Measurements from ENCODE around the gene CDH23. TPM values are rescaled to one million over a fixed set of nuclear protein-coding genes. Genes with fewer than 3 reads are reported as not detected.

CDH23 gene
- total and polyA plus RNA-seq, 8 donors: 3.4 to 64.6 (median 9.9) TPM

DNA sequence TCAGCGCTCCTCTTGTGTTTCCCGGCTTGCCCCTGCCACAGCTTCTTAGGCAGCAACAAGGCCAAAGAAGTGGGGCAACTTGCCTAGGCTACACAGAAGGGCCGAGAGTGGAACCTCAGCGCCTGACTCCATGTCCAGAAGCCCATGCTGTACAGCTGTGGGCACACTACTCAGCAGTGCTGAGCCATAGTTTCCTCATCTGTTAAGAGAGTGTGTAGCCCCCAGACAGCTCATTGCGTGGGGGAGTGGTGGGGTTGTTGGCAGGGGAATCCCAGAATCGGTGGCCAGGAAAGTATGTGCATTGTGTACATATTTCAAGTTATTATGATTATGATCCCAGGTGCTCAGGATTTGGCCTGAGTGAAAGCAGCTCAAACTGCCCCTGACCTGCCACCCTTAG is 96.2 kb downstream of the CDH23 start:
- Histone ChIP-seq H3K27ac (no peak overlapping the region), H3K9me3 (no peaks in the 10 kb centered on the region), H3K4me1 (no peaks in the 10 kb centered on the region), H3K4me3 (no peak overlapping the region), H3K36me3 (no peaks in the 10 kb centered on the region), H3K27me3 (no peaks in the 10 kb centered on the region)
- TF ChIP-seq, protein P1, sequence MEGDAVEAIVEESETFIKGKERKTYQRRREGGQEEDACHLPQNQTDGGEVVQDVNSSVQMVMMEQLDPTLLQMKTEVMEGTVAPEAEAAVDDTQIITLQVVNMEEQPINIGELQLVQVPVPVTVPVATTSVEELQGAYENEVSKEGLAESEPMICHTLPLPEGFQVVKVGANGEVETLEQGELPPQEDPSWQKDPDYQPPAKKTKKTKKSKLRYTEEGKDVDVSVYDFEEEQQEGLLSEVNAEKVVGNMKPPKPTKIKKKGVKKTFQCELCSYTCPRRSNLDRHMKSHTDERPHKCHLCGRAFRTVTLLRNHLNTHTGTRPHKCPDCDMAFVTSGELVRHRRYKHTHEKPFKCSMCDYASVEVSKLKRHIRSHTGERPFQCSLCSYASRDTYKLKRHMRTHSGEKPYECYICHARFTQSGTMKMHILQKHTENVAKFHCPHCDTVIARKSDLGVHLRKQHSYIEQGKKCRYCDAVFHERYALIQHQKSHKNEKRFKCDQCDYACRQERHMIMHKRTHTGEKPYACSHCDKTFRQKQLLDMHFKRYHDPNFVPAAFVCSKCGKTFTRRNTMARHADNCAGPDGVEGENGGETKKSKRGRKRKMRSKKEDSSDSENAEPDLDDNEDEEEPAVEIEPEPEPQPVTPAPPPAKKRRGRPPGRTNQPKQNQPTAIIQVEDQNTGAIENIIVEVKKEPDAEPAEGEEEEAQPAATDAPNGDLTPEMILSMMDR (IDR thresholded peaks at IDR 0.05): no peak
- 76 to 81% methylated on average over 6 of the region's 6 CpGs for WGBS, 2 donors
- FAIRE-seq (no peak), ATAC-seq (no peak), DNase-seq (no peak)
- intact Hi-C loops (cut with DNase I): no loop called here

DNA sequence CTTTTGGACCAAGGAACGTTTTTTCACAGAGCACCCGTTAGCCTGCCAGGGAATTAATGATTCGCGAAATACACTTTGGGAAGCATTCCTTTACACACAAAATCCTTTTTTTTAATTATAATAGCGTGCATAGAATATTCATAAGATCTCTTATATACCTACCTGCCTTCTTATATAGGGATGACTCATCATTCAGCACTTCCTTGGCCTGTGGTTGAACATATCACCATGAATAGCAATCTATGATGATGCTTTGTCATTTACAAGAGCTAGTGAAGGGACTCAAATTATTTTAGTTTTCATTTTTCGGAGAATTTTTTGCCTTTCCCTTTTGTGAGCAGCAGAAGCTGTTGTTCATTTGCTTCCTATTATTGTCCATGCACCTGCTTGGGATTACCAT is 97.0 kb downstream of the CDH23 start:
- no peak for ATAC-seq
- H3K4me3 ChIP-seq: no peak overlapping the region
- TF ChIP-seq, protein P1 (IDR thresholded peaks at IDR 0.05): no peak
- no peak overlapping the region for H3K27ac ChIP-seq
- H3K27me3 ChIP-seq: no peaks in the 10 kb centered on the region
- no peak for DNase-seq
- no peaks in the 10 kb centered on the region for H3K9me3 ChIP-seq
- no peaks in the 10 kb centered on the region for H3K36me3 ChIP-seq
- FAIRE-seq: no peak
- WGBS, 2 donors: 81 to 82% methylated on average over 6 of the region's 6 CpGs
- intact Hi-C loops (cut with DNase I): no loop called here
- no peaks in the 10 kb centered on the region for H3K4me1 ChIP-seq

DNA sequence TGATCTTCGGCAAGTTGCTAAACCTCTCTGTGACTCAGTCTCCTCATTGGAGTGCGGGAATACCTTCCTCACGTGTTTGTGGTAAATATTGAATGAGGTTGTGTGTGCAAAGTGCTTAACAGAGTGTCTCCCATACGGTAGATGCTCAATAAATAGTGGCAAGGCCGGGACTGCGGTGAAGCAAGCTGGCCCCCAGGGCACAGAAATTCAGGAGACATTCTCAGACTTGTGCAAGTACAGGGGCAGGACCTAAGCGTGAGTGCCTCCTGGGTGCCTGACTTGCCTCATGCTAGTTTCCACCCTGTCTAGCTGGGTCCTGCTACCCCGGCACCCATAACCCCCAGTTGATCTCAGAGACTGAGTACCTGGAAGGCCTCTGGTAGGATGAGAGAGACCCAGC is 97.8 kb downstream of the CDH23 start:
- ATAC-seq: no peak
- TF ChIP-seq, protein P1 (IDR thresholded peaks at IDR 0.05): no peak
- DNase-seq: no peak
- H3K27ac ChIP-seq: no peak overlapping the region
- intact Hi-C loops (cut with DNase I): no loop called here
- 84 to 92% methylated on average over 8 of the region's 8 CpGs for WGBS, 2 donors
- no peak for FAIRE-seq
- no peaks in the 10 kb centered on the region for H3K27me3 ChIP-seq
- H3K4me1 ChIP-seq: no peaks in the 10 kb centered on the region
- no peaks in the 10 kb centered on the region for H3K36me3 ChIP-seq
- no peak overlapping the region for H3K4me3 ChIP-seq
- no peaks in the 10 kb centered on the region for H3K9me3 ChIP-seq

DNA sequence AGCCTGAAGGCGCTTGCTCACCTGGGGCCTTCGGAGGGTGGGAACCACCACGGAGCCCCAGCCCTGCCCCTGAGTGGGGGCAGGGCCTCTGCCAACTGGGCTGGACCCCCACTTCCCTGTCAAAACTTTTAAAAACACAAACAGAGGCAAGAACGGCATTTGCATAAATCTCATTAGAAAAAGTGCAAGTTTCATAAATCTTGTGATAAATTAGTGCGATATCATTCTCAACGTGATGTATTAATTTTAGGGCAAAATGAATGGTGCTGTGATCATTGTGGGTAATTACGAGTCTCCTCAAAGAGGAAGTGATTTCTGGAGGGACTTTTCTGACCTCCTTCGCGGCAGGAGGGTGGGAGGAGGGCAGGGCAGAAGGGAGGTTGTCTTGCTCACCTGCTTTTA is 98.3 kb downstream of the CDH23 start:
- FAIRE-seq (no peak), DNase-seq (no peak), ATAC-seq (no peak)
- H3K27me3 ChIP-seq: no peaks in the 10 kb centered on the region
- intact Hi-C loops (cut with DNase I): no loop called here
- no peak overlapping the region for H3K4me3 ChIP-seq
- no peaks in the 10 kb centered on the region for H3K4me1 ChIP-seq
- no peak overlapping the region for H3K27ac ChIP-seq
- H3K9me3 ChIP-seq: no peaks in the 10 kb centered on the region
- TF ChIP-seq, protein P1 (IDR thresholded peaks at IDR 0.05): no peak
- H3K36me3 ChIP-seq: no peaks in the 10 kb centered on the region
- 70 to 79% methylated on average over 9 of the region's 9 CpGs for WGBS, 2 donors

DNA sequence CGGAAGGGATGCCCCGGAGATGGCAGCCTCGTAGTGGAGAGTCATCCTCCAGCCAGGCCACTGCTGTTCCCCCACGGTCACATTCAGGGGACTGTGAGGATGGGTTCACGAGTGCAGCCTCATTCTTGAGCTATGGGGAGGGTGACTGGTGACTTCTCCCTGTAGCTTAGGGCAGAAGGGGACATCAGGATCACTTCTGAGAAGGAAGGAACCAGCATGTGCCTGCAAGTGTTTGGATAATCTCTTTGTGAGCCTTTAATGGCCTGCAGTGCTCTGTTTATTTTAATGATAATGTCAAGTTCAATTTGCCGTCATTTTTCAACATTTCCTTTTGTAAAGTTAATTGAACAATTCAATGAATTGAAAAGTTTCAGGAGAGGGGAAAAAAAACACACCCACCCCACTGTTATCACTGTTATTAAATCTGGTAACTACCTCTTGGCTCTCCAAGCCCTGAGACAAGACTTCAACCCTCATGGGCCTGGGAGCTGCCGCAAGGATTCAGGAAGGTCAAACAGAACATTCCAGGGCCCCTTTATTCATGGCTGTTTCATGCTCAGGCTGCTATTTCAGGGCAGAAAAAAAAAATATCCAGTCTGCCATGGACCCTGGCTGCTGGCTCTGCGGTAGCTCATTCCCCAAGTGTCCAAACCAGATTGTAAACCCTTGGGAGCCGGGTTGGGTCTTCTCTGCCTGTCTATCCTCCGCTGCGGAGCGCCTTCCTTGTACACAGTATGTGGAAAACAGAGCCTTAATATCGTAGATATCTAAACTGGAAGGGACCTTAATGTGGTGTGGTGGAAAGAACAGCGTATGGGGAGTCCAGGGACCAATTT is 100.4 kb downstream of the CDH23 start:
- no peaks in the 10 kb centered on the region for H3K9me3 ChIP-seq
- WGBS, 2 donors: 67 to 73% methylated on average over 13 to 14 of the region's 14 CpGs
- FAIRE-seq (no peak), DNase-seq (no peak), ATAC-seq (no peak)
- no peak overlapping the region for H3K4me3 ChIP-seq
- H3K4me1 ChIP-seq: no peaks in the 10 kb centered on the region
- no peak overlapping the region for H3K27ac ChIP-seq
- H3K27me3 ChIP-seq: no peaks in the 10 kb centered on the region
- intact Hi-C loops (cut with DNase I): no loop called here
- TF ChIP-seq, protein P1 (IDR thresholded peaks at IDR 0.05): no peak
- no peaks in the 10 kb centered on the region for H3K36me3 ChIP-seq
